Esophagus (tissue), 2 donors: ENCODE measurements around the gene MGST1. TPM values are rescaled to one million over a fixed set of nuclear protein-coding genes. Genes with fewer than 3 reads are reported as not detected.
"Not testable (repeated sequence)": the region's sequence is repeated elsewhere in the genome, so short reads cannot be mapped to it uniquely, and the experiment has no call there.

ENCODE experiments used
- H3K27ac ChIP-seq, 2 donors: one replicate each; pipeline ENCODE4 v1.5.1; 2013; ENCODE audit warnings: low read depth in 2 of 2, mild to moderate bottlenecking in 2 of 2, inconsistent platforms in 1 of 2, low read length in 1 of 2, moderate library complexity in 1 of 2
- H3K27me3 ChIP-seq, 2 donors: one replicate each; pipeline ENCODE4 v1.6.1; 2013; ENCODE audit warnings: low read length in 2 of 2, control low read depth in 1 of 2, mild to moderate bottlenecking in 1 of 2; ENCODE audit not compliant: insufficient read depth in 2 of 2, control insufficient read depth in 1 of 2
- H3K36me3 ChIP-seq, 2 donors: one replicate each; pipeline ENCODE4 v1.6.1; 2013; ENCODE audit warnings: low read length in 1 of 2; ENCODE audit not compliant: control insufficient read depth in 2 of 2, insufficient read depth in 2 of 2
- H3K4me1 ChIP-seq, 2 donors: one replicate each; pipeline ENCODE4 v1.6.1; 2013; ENCODE audit warnings: low read length in 1 of 2; ENCODE audit not compliant: control insufficient read depth in 2 of 2, insufficient read depth in 2 of 2
- H3K4me3 ChIP-seq, 2 donors: one replicate each; pipeline ENCODE4 v1.5.1; 2013; ENCODE audit warnings: low read length in 2 of 2, mild to moderate bottlenecking in 2 of 2, low read depth in 1 of 2, moderate library complexity in 1 of 2
- H3K9me3 ChIP-seq, 2 donors: one replicate each; pipeline ENCODE4 v1.6.1; 2013; ENCODE audit warnings: mild to moderate bottlenecking in 2 of 2, low read depth in 1 of 2, low read length in 1 of 2, moderate library complexity in 1 of 2; ENCODE audit not compliant: control insufficient read depth in 2 of 2, insufficient read depth in 1 of 2
- WGBS, 2 donors: extraction: QIAGEN DNeasy Blood & Tissue Kit; methylation state at CpG; one replicate each; pipeline ENCODE4 v1.1.7; 2013; 5-methylcytosine and 5-hydroxymethylcytosine counted together
- polyA plus RNA-seq, 2 donors: library from polyadenylated mRNA; stranded (reverse); fragments of 200-250 nt; gene quantifications; one replicate each; pipeline ENCODE4 v1.2.3, GENCODE V29; 2013
- donor health status: healthy with polysubstance abuse.
- donor health status: Bipolar disorder and iron deficiency.

Gene MGST1
- polyA plus RNA-seq, 2 donors, result 69.9 to 139 TPM

- H3K9me3 ChIP-seq, H3K4me3 ChIP-seq, H3K36me3 ChIP-seq, H3K27ac ChIP-seq, H3K27me3 ChIP-seq, H3K4me1 ChIP-seq: not testable (repeated sequence)
- WGBS, 2 donors, result 63 to 67% methylated on average over 1 of the region's 1 CpG
These were observed 54.4 kb downstream of the MGST1 start for GRCh38 chr12:16401835-16402234.

DNA sequence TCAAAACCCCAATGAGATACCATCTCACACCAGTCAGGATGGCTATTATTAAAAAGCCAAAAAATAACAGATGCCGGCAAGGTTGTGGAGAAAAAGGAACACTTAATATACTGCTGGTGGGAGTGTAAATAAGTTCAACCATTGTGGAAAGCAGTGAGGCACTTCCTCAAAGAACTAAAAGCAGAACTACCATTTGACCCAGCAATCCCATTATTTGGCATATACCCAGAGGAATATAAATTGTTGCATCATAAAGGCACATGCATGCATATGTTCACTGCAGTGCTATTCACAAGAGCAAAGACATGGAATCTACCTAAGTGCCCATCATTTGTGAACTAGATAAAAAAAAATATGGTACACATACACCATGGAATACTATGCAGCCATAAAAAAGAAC lies 59.9 kb downstream of the MGST1 start:
- H3K36me3 ChIP-seq, result no peaks in the 10 kb centered on the region
- no peak overlapping the region for H3K27ac ChIP-seq
- no peaks in the 10 kb centered on the region for H3K27me3 ChIP-seq
- no peak overlapping the region for H3K4me3 ChIP-seq
- H3K9me3 ChIP-seq, result no peaks in the 10 kb centered on the region
- WGBS, 2 donors, result 80% methylated on average over 1 of the region's 1 CpG
- H3K4me1 ChIP-seq, result no peaks in the 10 kb centered on the region

Other genes with a start within 250 kb of the MGST1 start
- not detected for gene SLC15A5, start 70.0 kb upstream of the MGST1 start, polyA plus RNA-seq